ENCODE measurements around the gene BACH1.

Gene BACH1

DNA sequence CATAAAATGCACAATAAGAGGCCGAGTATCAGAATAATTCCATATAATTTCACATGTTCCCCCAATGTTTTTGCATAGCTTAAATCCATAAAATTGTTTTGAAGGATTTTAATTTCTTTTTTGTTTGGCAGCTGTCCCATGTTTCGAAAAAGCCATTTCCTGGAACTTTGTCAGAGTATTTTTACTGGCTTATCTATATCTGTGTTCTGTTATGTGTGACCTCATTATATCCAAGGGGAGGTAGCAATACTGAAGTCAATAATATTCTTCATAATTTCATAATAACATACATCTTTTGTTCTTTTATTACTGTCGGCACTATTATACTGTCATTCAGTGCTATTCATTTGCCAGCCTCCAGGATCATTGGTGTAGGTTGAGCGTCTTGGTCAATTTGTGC, 9.4 kb upstream of the BACH1 start:
- H3K27me3 ChIP-seq (ENCODE audit: control insufficient read depth, insufficient read depth, low read length, poor library complexity, severe bottlenecking): no peaks in the 10 kb centered on the region
- 94 to 97% methylated on average over 2 to 4 of the region's 4 CpGs for WGBS, 2 experiments
- no peaks in the 10 kb centered on the region for H3K9me3 ChIP-seq (ENCODE audit: control insufficient read depth, low read length)
- H3K4me1 ChIP-seq (ENCODE audit: control insufficient read depth, insufficient read depth, low read length): no peaks in the 10 kb centered on the region
- H3K27ac ChIP-seq (ENCODE audit: insufficient read depth, low read depth, low read length, poor library complexity, severe bottlenecking): no peak overlapping the region
- no peak overlapping the region for H3K4me3 ChIP-seq (ENCODE audit: insufficient read depth, low read depth, low read length)
- H3K36me3 ChIP-seq (ENCODE audit: control insufficient read depth, insufficient read depth, low read length): no peaks in the 10 kb centered on the region

DNA sequence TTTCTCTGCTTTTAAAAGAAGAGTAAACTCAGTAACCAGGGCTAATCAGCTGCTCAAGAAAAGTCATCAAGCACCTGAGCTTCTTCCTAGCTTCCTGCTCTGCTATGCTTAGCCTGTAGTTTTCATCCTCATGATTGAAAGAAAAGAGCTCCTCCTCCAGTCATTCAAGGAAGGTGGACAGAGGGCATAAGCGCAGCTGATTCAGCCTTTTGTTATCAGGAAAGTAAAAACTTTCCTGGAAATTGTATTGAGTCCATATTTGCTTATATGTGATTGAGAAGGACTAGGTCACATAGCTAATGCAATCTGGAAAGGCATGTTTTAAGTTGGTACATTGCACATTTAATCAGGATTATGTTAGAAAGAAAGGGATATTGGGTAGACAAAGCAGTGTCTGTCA, 8.5 kb upstream of the BACH1 start:
- H3K27me3 ChIP-seq (ENCODE audit: control insufficient read depth, insufficient read depth, low read length, poor library complexity, severe bottlenecking): no peaks in the 10 kb centered on the region
- H3K4me3 ChIP-seq (ENCODE audit: insufficient read depth, low read depth, low read length): no peak overlapping the region
- no peaks in the 10 kb centered on the region for H3K4me1 ChIP-seq (ENCODE audit: control insufficient read depth, insufficient read depth, low read length)
- no peaks in the 10 kb centered on the region for H3K36me3 ChIP-seq (ENCODE audit: control insufficient read depth, insufficient read depth, low read length)
- H3K27ac ChIP-seq (ENCODE audit: insufficient read depth, low read depth, low read length, poor library complexity, severe bottlenecking): no peak overlapping the region
- 83 to 94% methylated on average over 1 of the region's 1 CpG for WGBS, 2 experiments
- no peaks in the 10 kb centered on the region for H3K9me3 ChIP-seq (ENCODE audit: control insufficient read depth, low read length)

DNA sequence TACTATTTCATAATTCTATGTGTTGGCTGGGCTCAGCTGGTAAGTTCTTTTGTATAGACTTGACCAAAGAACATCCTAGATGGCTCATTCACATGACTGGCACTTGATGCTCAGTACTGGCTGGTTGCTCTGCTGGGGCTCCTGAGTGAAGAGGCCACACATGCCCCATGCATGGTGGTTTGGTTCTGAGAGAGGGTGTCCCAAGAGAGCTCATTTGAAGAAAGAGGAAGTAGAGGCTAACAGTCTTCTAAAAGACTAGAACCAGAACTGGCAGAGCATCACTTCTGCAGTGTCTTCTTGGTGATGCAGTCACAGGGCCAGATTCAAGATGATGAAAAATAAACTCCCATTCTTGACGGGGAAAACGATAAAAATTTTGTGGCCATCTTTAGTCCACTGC, 5.2 kb upstream of the BACH1 start:
- 92 to 96% methylated on average over 2 of the region's 2 CpGs for WGBS, 2 experiments
- no peaks in the 10 kb centered on the region for H3K36me3 ChIP-seq (ENCODE audit: control insufficient read depth, insufficient read depth, low read length)
- no peaks in the 10 kb centered on the region for H3K27me3 ChIP-seq (ENCODE audit: control insufficient read depth, insufficient read depth, low read length, poor library complexity, severe bottlenecking)
- H3K4me1 ChIP-seq (ENCODE audit: control insufficient read depth, insufficient read depth, low read length): no peaks in the 10 kb centered on the region
- no peaks in the 10 kb centered on the region for H3K9me3 ChIP-seq (ENCODE audit: control insufficient read depth, low read length)
- no peak overlapping the region for H3K4me3 ChIP-seq (ENCODE audit: insufficient read depth, low read depth, low read length)
- H3K27ac ChIP-seq (ENCODE audit: insufficient read depth, low read depth, low read length, poor library complexity, severe bottlenecking): no peak overlapping the region

DNA sequence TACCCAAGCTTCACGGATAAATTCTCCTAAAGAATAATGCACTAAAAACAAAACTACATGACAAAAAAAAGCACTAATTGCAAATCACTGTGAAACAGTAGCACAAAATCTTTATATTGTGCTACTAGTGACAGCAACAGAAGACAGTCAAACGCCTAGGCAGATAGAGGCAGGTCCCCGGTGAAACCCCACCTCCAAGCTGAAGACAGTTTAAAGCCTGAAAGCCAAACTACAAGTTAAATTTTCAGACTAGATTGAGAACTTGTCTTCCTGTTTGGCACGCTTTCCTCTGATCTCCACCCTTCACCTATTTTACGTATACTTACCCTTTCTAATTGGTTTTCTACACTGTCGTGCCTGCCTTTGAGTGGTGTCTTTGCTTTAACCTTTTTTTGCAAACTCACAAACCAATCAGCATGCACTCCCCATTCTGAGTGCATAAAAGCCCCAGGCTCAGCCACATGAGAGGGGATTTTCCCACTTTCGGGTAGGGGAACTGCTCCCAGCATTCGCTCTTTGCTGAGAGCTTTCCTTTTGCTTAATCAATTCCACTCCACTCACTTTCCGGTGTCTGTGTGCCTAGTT, 3.6 kb upstream of the BACH1 start:
- no peak overlapping the region for H3K4me3 ChIP-seq (ENCODE audit: insufficient read depth, low read depth, low read length)
- H3K9me3 ChIP-seq (ENCODE audit: control insufficient read depth, low read length): no peaks in the 10 kb centered on the region
- H3K36me3 ChIP-seq (ENCODE audit: control insufficient read depth, insufficient read depth, low read length): no peaks in the 10 kb centered on the region
- WGBS, 2 experiments: 94 to 96% methylated on average over 9 of the region's 9 CpGs
- no peaks in the 10 kb centered on the region for H3K27me3 ChIP-seq (ENCODE audit: control insufficient read depth, insufficient read depth, low read length, poor library complexity, severe bottlenecking)
- no peak overlapping the region for H3K27ac ChIP-seq (ENCODE audit: insufficient read depth, low read depth, low read length, poor library complexity, severe bottlenecking)
- H3K4me1 ChIP-seq (ENCODE audit: control insufficient read depth, insufficient read depth, low read length): no peaks in the 10 kb centered on the region

DNA sequence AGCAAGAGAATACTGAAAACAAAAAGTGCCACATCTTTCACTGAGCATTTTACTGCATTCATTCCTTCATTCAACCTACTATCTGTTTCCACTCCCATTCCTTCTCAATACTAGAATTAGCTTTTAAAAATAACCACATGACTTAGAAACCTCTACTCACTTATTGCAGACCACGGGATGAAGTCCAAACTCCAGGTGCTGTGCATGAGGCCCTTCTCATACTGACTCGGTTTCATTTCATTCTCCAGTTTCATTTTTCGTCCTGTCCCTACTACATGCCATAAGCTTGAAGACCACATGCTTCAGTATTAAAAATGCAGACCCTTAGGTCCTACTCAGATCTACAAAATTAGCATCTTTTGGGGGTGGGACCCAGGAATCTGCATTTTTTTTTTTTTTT, 2.3 kb upstream of the BACH1 start:
- Histone ChIP-seq H3K27ac (ENCODE audit: insufficient read depth, low read depth, low read length, poor library complexity, severe bottlenecking) (no peak overlapping the region), H3K9me3 (ENCODE audit: control insufficient read depth, low read length) (no peaks in the 10 kb centered on the region), H3K4me1 (ENCODE audit: control insufficient read depth, insufficient read depth, low read length) (peaks cover 3% of the 10 kb centered on the region), H3K36me3 (ENCODE audit: control insufficient read depth, insufficient read depth, low read length) (no peaks in the 10 kb centered on the region), H3K4me3 (ENCODE audit: insufficient read depth, low read depth, low read length) (no peak overlapping the region), H3K27me3 (ENCODE audit: control insufficient read depth, insufficient read depth, low read length, poor library complexity, severe bottlenecking) (no peaks in the 10 kb centered on the region)
- WGBS, 2 experiments: 92 to 96% methylated on average over 3 of the region's 3 CpGs

- Histone ChIP-seq H3K4me3 (ENCODE audit: insufficient read depth, low read depth, low read length) (peak overlapping the region; percentile 82), H3K4me1 (ENCODE audit: control insufficient read depth, insufficient read depth, low read length) (peaks cover 7% of the 10 kb centered on the region), H3K36me3 (ENCODE audit: control insufficient read depth, insufficient read depth, low read length) (no peaks in the 10 kb centered on the region), H3K27ac (ENCODE audit: insufficient read depth, low read depth, low read length, poor library complexity, severe bottlenecking) (no peak overlapping the region), H3K27me3 (ENCODE audit: control insufficient read depth, insufficient read depth, low read length, poor library complexity, severe bottlenecking) (no peaks in the 10 kb centered on the region), H3K9me3 (ENCODE audit: control insufficient read depth, low read length) (no peaks in the 10 kb centered on the region)
- 90 to 92% methylated on average over 27 of the region's 27 CpGs for WGBS, 2 experiments
These were observed 1.0 kb upstream of the BACH1 start for GRCh38 chr21:29297483-29298347.

DNA sequence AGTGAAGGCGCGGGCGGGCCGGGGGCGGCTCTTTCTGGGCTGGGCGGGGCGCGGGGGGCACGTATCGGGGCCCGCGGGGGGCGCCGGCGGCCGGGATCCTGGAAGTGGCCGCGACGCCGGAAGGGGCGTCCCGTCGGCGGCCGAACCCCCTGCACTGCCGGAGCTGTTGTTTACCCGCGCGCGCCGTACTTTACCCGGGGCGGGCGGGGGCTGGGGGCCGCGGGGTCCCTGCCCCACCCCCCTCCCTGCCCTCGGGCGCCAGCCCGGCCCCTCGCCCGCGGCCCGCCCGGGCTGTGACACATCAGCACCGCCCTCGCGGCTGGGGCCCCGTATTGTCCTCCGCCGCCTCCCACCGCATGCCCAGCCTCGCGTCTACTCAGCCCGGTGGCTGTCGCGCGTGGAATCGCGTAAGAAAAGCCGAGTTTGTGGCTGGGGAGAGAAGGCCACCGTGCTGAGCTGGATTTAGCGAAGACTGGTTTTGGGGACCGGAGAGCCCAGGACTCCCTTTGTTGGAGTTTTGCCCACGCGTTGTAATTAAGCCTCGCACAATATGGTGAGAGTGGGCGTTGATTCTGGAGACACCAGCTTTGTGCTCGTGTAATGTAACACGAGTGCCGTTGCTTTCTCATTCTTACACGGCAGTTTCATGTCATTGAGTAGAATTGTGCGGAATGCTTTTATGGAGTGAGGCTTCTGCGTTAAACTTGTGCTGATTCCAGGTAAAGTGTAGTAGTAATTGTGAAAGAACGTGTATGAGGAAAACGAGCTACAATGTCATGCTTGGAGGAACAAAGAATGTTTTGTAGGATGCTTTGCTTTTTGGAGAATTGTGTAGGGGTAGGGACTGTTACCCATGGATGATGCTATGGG, 559 bp downstream of the BACH1 start:
- Histone ChIP-seq H3K36me3 (ENCODE audit: control insufficient read depth, insufficient read depth, low read length) (no peaks in the 10 kb centered on the region), H3K27me3 (ENCODE audit: control insufficient read depth, insufficient read depth, low read length, poor library complexity, severe bottlenecking) (no peaks in the 10 kb centered on the region), H3K4me3 (ENCODE audit: insufficient read depth, low read depth, low read length) (peak overlapping the region; percentile 82), H3K9me3 (ENCODE audit: control insufficient read depth, low read length) (no peaks in the 10 kb centered on the region), H3K4me1 (ENCODE audit: control insufficient read depth, insufficient read depth, low read length) (peaks cover 7% of the 10 kb centered on the region), H3K27ac (ENCODE audit: insufficient read depth, low read depth, low read length, poor library complexity, severe bottlenecking) (peak overlapping the region; percentile 94)
- WGBS, 2 experiments: 0% methylated on average over 75 of the region's 75 CpGs

DNA sequence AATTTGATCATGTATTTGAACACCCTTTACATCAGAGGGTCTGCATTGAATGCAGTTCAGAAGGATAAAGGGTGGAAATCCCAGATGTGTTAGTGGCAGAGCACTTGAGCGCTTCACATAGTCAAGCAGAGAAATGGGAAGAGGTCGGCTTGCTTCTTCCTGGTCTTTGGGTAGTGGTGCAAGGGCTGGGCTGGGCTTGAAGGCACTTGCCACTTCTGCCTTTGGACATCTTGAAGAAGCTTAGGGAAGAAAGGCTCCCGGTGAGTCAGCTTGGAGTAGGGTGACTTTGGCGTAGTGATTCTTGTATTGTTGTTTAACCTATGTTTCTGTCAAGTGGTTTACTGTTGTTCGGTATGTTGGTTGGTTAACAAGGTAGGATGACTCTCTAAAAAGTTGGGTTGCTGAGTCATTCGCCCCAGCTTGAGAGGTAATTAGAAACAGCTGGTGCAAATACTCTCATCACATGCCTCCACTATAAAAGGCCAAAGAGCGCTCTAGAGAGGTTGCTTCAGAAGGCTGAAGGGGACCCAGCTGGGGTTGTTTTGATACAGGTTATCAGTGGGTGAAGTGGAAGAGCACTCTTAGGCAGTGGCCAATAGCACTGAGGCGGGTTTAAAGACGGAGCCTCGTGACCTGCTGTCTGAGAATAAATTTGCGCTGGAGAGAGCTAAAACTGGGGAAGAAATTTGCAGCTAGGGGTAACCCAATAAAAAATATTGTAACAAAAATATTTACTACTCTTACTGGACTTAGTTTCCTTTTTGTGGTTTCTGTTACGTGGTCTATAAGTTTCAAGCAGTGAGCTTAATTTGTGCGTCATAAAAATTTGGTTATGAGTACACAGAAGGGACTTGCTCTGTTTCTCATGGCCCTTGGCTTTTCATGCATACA, 1.4 kb downstream of the BACH1 start:
- Histone ChIP-seq H3K4me3 (ENCODE audit: insufficient read depth, low read depth, low read length) (peak overlapping the region; percentile 82), H3K36me3 (ENCODE audit: control insufficient read depth, insufficient read depth, low read length) (no peaks in the 10 kb centered on the region), H3K27ac (ENCODE audit: insufficient read depth, low read depth, low read length, poor library complexity, severe bottlenecking) (no peak overlapping the region), H3K27me3 (ENCODE audit: control insufficient read depth, insufficient read depth, low read length, poor library complexity, severe bottlenecking) (no peaks in the 10 kb centered on the region), H3K4me1 (ENCODE audit: control insufficient read depth, insufficient read depth, low read length) (peaks cover 7% of the 10 kb centered on the region), H3K9me3 (ENCODE audit: control insufficient read depth, low read length) (no peaks in the 10 kb centered on the region)
- WGBS, 2 experiments: 22 to 26% methylated on average over 13 of the region's 13 CpGs

GRCh38 chr21:29300807-29301138, 2.1 kb downstream of the BACH1 start:
- Histone ChIP-seq H3K27ac (ENCODE audit: insufficient read depth, low read depth, low read length, poor library complexity, severe bottlenecking) (no peak overlapping the region), H3K36me3 (ENCODE audit: control insufficient read depth, insufficient read depth, low read length) (no peaks in the 10 kb centered on the region), H3K4me1 (ENCODE audit: control insufficient read depth, insufficient read depth, low read length) (peaks cover 7% of the 10 kb centered on the region), H3K4me3 (ENCODE audit: insufficient read depth, low read depth, low read length) (no peak overlapping the region), H3K27me3 (ENCODE audit: control insufficient read depth, insufficient read depth, low read length, poor library complexity, severe bottlenecking) (no peaks in the 10 kb centered on the region), H3K9me3 (ENCODE audit: control insufficient read depth, low read length) (no peaks in the 10 kb centered on the region)
- 72 to 84% methylated on average over 3 of the region's 3 CpGs for WGBS, 2 experiments
